Naive thymus-derived CD8-positive, alpha-beta T cell (primary cell): ENCODE measurements around the gene FAM120A. TPM values are rescaled to one million over a fixed set of nuclear protein-coding genes. Genes with fewer than 3 reads are reported as not detected.

ENCODE experiments used
- ATAC-seq, 2 donors: fragments of 150-1000 bp; cut with Tn5 transposase in 1 of 2; sonication (Bioruptor Pico), chemical (Tn5 transposase) in 1 of 2; 1 replicate in 1 of 2; 2 replicates in 1 of 2; pipeline ENCODE4 v1.10.0; 2021; ENCODE audit warnings: mild to moderate bottlenecking in 2 of 2, moderate library complexity in 2 of 2
- POLR2A ChIA-PET: fragments of 350-600 bp; sonication (Branson Sonifier 250); formaldehyde crosslinking; loops from one replicate; lab custom pipeline; 2021; ENCODE audit warnings: antibody characterized with exemption; lab: Charles Lee
- DNase-seq, 10 donors: peaks; one replicate each; pipeline versions ENCODE4 v3.0.0 to v3.0.0-alpha.2; 2020 to 2022
- H3K27ac Mint-ChIP-seq, 10 donors: one replicate each; pipeline ENCODE4 v1.8.0; 2020 to 2022; ENCODE audit warnings: mild to moderate bottlenecking in 10 of 10, mixed read lengths in 10 of 10, moderate library complexity in 4 of 10, inconsistent platforms in 1 of 10
- H3K27me3 Mint-ChIP-seq, 5 donors: one replicate each; pipeline ENCODE4 v1.8.0; 2021 to 2022; ENCODE audit warnings: mixed read lengths in 5 of 5
- H3K36me3 Mint-ChIP-seq, 3 donors: one replicate each; pipeline ENCODE4 v1.8.0; 2020 to 2022; ENCODE audit warnings: mixed read lengths in 3 of 3, mild to moderate bottlenecking in 2 of 3, inconsistent platforms in 1 of 3
- H3K4me1 Mint-ChIP-seq, 4 donors: one replicate each; pipeline ENCODE4 v1.8.0; 2021 to 2022; ENCODE audit warnings: mixed read lengths in 4 of 4
- H3K4me3 Mint-ChIP-seq, 10 donors: one replicate each; pipeline ENCODE4 v1.8.0; 2020 to 2022; ENCODE audit warnings: mild to moderate bottlenecking in 10 of 10, mixed read lengths in 10 of 10, moderate library complexity in 6 of 10, inconsistent platforms in 1 of 10
- H3K9me3 Mint-ChIP-seq, 9 donors: one replicate each; pipeline ENCODE4 v1.8.0; 2020 to 2022; ENCODE audit warnings: mixed read lengths in 9 of 9, mild to moderate bottlenecking in 3 of 9, inconsistent platforms in 1 of 9, moderate library complexity in 1 of 9
- polyA plus RNA-seq, 3 donors: library from polyadenylated mRNA; unstranded; fragments of 300-500 nt; fragmentation: Illumina TruSeq; gene quantifications; one replicate each; pipeline ENCODE4 v1.2.3, GENCODE V29; 2021
- total RNA-seq, 8 experiments: library from RNA in 2 of 8; stranded (reverse) in 2 of 8; gene quantifications; one replicate each; pipeline ENCODE4 v1.2.3 and lab custom pipeline; 2021 to 2026

Gene FAM120A
- total and polyA plus RNA-seq, 5 experiments from 2014 or later, result 7.8 to 85.4 (median 10.7) TPM

GRCh38 chr9:93546356-93546755, 94.9 kb downstream of the FAM120A start:
- POLR2A ChIA-PET, result interaction anchor here (1.7 kb wide), 1 partner anchor 20 kb away, joined by 4 read pairs; no protein-coding TSS in a partner anchor
- Mint-ChIP-seq H3K36me3 (peaks cover 0 to 75% (median 3%) of the 10 kb centered on the region in 3 donors), H3K27ac (peak overlapping the region in 2 of 10 donors; percentile 1 to 58), H3K27me3 (no peaks in the 10 kb centered on the region), H3K9me3 (no peaks in the 10 kb centered on the region), H3K4me1 (peaks cover 0 to 7% (median 3%) of the 10 kb centered on the region in 4 donors), H3K4me3 (no peak overlapping the region)
- no peak for DNase-seq
- no peak for ATAC-seq

GRCh38 chr9:93549611-93550010, 98.1 kb downstream of the FAM120A start:
- Mint-ChIP-seq H3K27me3 (no peaks in the 10 kb centered on the region), H3K4me1 (peaks cover 0 to 7% (median 3%) of the 10 kb centered on the region in 4 donors), H3K9me3 (no peaks in the 10 kb centered on the region), H3K27ac (peak overlapping the region in 5 of 10 donors; percentile 0 to 67 (median 25)), H3K4me3 (no peak overlapping the region), H3K36me3 (peaks cover 3 to 75% (median 6%) of the 10 kb centered on the region in 3 donors)
- DNase-seq (no peak), ATAC-seq (no peak)
- POLR2A ChIA-PET, result no interaction called here

- no peaks in the 10 kb centered on the region for H3K4me1 Mint-ChIP-seq
- POLR2A ChIA-PET, result no interaction called here
- H3K4me3 Mint-ChIP-seq, result no peak overlapping the region
- ATAC-seq, result no peak
- no peaks in the 10 kb centered on the region for H3K9me3 Mint-ChIP-seq
- H3K27ac Mint-ChIP-seq, result peak overlapping the region in 2 of 10 donors; percentile 6 to 35
- H3K36me3 Mint-ChIP-seq, result peaks cover 0 to 82% (median 11%) of the 10 kb centered on the region in 3 donors
- H3K27me3 Mint-ChIP-seq, result no peaks in the 10 kb centered on the region
- no peak for DNase-seq
Observed at GRCh38 chr9:93552923-93553322, 101.4 kb downstream of the FAM120A start.

DNA sequence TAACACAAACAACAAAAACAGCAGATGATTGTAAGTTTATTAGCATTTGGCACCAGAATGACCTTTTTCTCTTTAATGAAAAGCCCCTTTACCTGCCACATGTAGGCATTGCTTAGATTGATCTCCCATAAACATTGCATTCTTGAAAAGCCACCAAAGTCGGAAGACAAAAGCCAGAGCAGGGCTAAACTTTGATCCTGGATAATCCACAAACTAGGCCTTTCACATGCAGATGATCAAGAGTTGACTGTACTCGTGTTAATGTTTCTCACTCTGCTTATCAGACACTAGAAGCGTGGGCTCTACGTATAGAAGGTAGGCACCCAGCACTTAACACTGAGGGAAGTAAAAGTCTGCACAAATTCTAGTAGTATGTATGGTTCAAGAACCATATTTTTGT, 103.9 kb downstream of the FAM120A start:
- no peaks in the 10 kb centered on the region for H3K27me3 Mint-ChIP-seq
- DNase-seq (no peak), ATAC-seq (no peak)
- peaks cover 0 to 1% (median 0%) of the 10 kb centered on the region in 4 donors for H3K4me1 Mint-ChIP-seq
- POLR2A ChIA-PET, result no interaction called here
- peaks cover 0 to 86% (median 13%) of the 10 kb centered on the region in 3 donors for H3K36me3 Mint-ChIP-seq
- H3K27ac Mint-ChIP-seq, result peak overlapping the region in 2 of 10 donors; percentile 1 to 63
- no peaks in the 10 kb centered on the region for H3K9me3 Mint-ChIP-seq
- H3K4me3 Mint-ChIP-seq, result no peak overlapping the region

DNA sequence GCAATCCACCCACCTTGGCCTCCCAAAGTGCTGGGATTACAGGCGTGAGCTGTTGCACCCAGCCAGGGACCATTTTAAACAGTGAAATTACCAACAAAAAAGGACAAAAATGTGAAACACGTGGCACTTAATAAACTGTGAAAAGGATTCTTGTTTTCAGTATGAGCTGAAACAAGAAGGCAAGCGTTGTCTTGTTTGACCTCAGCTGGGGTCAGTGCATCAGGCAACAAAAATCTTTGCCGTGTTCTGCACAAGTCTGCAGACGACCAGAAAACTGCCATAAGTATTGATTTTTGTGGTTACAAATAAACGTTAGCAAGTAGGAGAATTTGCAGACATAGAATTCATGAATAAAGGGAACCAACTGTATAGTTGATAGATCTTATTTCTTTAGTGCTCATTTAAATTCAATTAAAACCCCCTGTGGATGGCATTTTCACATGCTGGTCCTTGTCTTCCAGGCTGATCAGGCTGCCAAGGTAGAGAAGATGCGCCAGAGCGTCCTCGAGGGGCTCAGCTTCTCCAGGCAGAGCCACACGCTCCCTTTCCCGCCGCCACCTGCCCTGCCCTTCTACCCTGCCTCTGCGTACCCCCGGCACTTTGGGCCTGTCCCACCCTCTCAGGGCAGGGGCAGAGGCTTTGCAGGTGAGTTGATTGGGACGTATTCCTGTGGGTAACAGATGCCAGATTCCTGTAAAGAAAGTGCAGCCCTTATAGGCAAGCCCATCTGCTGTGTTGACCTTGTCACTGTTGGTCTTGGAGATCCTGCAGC, 106.1 kb downstream of the FAM120A start:
- H3K36me3 Mint-ChIP-seq, result peaks cover 5 to 82% (median 15%) of the 10 kb centered on the region in 3 donors

DNA sequence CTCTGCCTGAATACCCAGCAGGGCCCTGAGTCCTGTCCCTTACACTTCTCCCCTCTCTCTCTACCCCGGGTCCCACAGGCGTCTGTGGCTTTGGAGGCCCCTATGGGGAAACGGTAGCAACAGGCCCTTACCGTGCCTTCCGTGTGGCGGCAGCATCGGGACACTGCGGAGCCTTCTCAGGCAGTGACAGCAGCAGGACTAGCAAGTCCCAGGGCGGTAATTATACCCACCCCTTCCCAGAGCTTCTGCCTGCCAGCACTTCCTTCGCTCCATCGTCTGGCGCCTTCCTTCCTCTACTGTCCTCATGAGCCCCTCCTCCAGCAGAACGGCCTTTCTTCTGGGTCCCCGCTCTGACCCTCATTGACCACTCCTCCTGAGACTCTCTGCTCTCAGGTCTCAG, 107.0 kb downstream of the FAM120A start:
- ATAC-seq, result no peak
- H3K36me3 Mint-ChIP-seq, result peaks cover 5 to 82% (median 21%) of the 10 kb centered on the region in 3 donors
- peaks cover 0 to 1% (median 0%) of the 10 kb centered on the region in 4 donors for H3K4me1 Mint-ChIP-seq
- no peaks in the 10 kb centered on the region for H3K27me3 Mint-ChIP-seq
- peak overlapping the region in 2 of 10 donors; percentile 52 to 76 for H3K27ac Mint-ChIP-seq
- H3K9me3 Mint-ChIP-seq, result no peaks in the 10 kb centered on the region
- no peak overlapping the region for H3K4me3 Mint-ChIP-seq
- no peak for DNase-seq
- POLR2A ChIA-PET, result no interaction called here

More for the DNA sequence above, 106.1 kb downstream of the FAM120A start:
- peaks cover 0 to 1% (median 0%) of the 10 kb centered on the region in 4 donors for H3K4me1 Mint-ChIP-seq
- H3K27me3 Mint-ChIP-seq, result no peaks in the 10 kb centered on the region
- no peak for DNase-seq
- H3K9me3 Mint-ChIP-seq, result no peaks in the 10 kb centered on the region
- POLR2A ChIA-PET, result no interaction called here
- no peak overlapping the region for H3K4me3 Mint-ChIP-seq
- ATAC-seq, result no peak
- no peak overlapping the region for H3K27ac Mint-ChIP-seq

DNA sequence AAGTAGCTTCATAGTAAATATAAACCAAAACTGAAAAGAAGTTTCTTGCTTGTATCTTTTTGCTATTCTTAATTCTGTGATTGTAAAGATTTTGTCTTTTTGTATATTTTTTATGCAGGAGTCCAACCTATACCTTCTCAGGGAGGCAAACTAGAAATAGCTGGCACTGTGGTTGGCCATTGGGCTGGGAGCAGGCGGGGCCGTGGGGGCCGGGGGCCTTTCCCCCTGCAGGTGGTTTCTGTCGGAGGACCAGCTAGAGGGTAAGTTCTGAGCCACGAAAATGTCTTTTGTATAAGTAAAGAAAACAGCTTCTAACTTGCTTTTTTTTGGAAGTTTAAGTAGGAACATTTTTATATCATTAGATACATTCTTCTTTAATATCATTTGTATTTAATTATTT, 109.5 kb downstream of the FAM120A start:
- DNase-seq, result no peak
- no peaks in the 10 kb centered on the region for H3K9me3 Mint-ChIP-seq
- no peak for ATAC-seq
- H3K27ac Mint-ChIP-seq, result peak overlapping the region in 1 of 10 donors; percentile 44
- POLR2A ChIA-PET, result no interaction called here
- H3K27me3 Mint-ChIP-seq, result no peaks in the 10 kb centered on the region
- peaks cover under 1 to 5% (median 4%) of the 10 kb centered on the region in 4 donors for H3K4me1 Mint-ChIP-seq
- H3K36me3 Mint-ChIP-seq, result peaks cover 5 to 86% (median 21%) of the 10 kb centered on the region in 3 donors
- no peak overlapping the region for H3K4me3 Mint-ChIP-seq

GRCh38 chr9:93562157-93562556, 110.7 kb downstream of the FAM120A start:
- peak overlapping the region in 1 of 10 donors; percentile 44 for H3K27ac Mint-ChIP-seq
- H3K27me3 Mint-ChIP-seq, result no peaks in the 10 kb centered on the region
- peaks cover 8 to 15% (median 9%) of the 10 kb centered on the region in 4 donors for H3K4me1 Mint-ChIP-seq
- no peaks in the 10 kb centered on the region for H3K9me3 Mint-ChIP-seq
- DNase-seq (no peak), ATAC-seq (no peak)
- peaks cover 5 to 74% (median 20%) of the 10 kb centered on the region in 3 donors for H3K36me3 Mint-ChIP-seq
- H3K4me3 Mint-ChIP-seq, result no peak overlapping the region
- POLR2A ChIA-PET, result interaction anchor here (0.8 kb wide), 1 partner anchor 12 kb away, joined by 5 read pairs; no protein-coding TSS in a partner anchor

- no peak overlapping the region for H3K4me3 Mint-ChIP-seq
Observed at GRCh38 chr9:93565089-93565488, 113.6 kb downstream of the FAM120A start.

DNA sequence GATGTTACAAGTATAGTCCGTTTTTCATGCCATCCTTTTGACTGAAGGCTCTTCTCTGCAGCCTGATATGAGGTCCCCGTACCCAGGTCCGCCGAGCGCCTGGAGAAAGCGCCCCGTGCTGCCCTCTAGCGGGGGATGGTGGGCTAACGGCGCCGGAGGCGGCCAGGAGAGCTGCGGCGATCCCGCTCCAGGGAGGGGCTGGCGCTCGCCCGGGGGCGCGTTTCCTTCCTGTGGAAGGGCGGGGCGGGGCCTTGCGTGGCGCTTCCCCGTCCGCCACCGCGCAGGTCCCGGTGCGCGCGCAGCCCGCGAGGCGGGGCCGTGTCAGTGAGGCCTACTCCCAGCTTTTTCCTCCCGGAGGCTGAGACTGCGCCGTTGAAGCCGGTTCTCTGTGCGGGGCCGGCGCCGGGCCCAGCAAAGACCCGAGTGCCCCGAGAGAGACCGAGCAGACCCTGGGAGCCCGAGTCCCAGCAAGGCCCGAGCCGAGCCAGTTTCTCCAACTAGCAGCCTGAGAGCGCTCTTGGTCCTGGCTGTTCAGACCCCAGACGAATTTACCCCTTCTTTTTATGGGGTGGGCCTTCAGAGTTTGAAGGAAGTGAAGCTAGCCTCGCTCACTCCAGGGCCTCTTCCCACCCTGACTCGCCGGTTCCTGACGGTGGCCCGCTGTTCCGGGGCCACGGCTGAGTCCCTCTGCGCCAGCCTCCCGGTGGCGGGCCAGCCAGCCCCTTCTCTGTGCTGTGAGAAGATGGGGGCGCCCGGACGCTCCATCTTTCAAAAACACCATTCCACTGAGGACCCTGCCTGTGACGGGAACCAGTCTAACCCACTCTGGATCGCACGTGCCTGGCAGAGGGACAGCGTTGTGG, 115.2 kb downstream of the FAM120A start:
- POLR2A ChIA-PET, result interaction anchor here (0.5 to 3.0 kb wide), 27 partner anchors 9 to 897 kb away, joined by 3 to 48 read pairs (median 4); partner anchors contain the start of genes CARD19, FAM120A, FAM120AOS and IPPK
- peak; percentile 96 to 100 (median 98) for DNase-seq
- ATAC-seq, result peak; percentile 90 to 96
- Mint-ChIP-seq H3K4me3 (peak overlapping the region; percentile 81 to 91 (median 88)), H3K27me3 (no peaks in the 10 kb centered on the region), H3K9me3 (peaks cover 0 to 2% (median 0%) of the 10 kb centered on the region in 9 donors), H3K36me3 (peaks cover 5 to 37% (median 19%) of the 10 kb centered on the region in 3 donors), H3K4me1 (peaks cover 15 to 32% (median 16%) of the 10 kb centered on the region in 4 donors), H3K27ac (peak overlapping the region; percentile 92 to 99 (median 96))

More at GRCh38 chr9:93565089-93565488, 113.6 kb downstream of the FAM120A start:
- peaks cover 5 to 47% (median 14%) of the 10 kb centered on the region in 3 donors for H3K36me3 Mint-ChIP-seq
- DNase-seq (no peak), ATAC-seq (no peak)
- POLR2A ChIA-PET, result interaction anchor here (1.1 to 3.0 kb wide), 2 partner anchors 11 to 895 kb away, joined by 3 to 48 read pairs; partner anchors contain the start of genes IPPK and PHF2
- H3K9me3 Mint-ChIP-seq, result no peaks in the 10 kb centered on the region
- H3K27me3 Mint-ChIP-seq, result no peaks in the 10 kb centered on the region
- H3K4me1 Mint-ChIP-seq, result peaks cover 13 to 29% (median 16%) of the 10 kb centered on the region in 4 donors
- H3K27ac Mint-ChIP-seq, result peak overlapping the region in 2 of 10 donors; percentile 9 to 29

DNA sequence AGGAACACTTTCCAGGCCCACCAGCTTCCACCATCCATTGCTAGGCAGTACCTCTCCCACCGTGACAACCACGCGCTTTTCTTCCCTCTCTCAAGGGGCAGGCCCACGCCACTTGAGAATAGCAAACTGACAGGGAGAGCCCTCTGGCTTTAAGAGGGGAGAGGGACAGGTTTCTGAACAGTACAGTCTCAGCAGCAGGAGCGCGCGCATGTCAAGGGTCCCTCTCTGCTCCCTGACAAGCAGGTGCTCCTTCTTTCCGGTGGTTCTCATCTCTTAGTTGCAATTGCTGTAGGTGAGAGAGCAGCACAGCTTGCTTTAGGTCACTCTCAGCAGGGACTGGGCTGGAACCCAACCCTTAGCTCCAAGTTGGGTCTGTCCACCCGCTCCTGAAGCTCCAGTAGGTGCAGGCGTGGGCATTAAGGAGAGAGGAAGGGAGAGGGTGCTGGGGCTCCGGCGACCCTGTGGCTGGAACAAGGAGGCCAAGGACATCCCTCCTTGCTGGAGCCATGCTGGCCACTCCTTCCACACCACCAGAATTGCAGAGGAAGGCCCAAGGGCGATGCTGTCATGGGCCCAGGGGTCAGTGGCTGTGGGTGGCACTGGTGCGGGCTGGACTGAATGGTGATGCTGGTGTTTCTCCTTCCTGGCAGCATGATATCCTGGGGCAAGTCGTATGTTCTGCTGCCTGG, 115.9 kb downstream of the FAM120A start:
- POLR2A ChIA-PET, result interaction anchor here (0.7 to 3.0 kb wide), 14 partner anchors 9 to 602 kb away, joined by 3 to 48 read pairs (median 4); partner anchors contain the start of genes CARD19, FAM120A, FAM120AOS and PHF2
- H3K4me3 Mint-ChIP-seq, result peak overlapping the region; percentile 81 to 91 (median 88)
- peaks cover 0 to 29% (median 13%) of the 10 kb centered on the region in 3 donors for H3K36me3 Mint-ChIP-seq
- H3K27ac Mint-ChIP-seq, result peak overlapping the region; percentile 92 to 99 (median 96)
- peaks cover 15 to 32% (median 16%) of the 10 kb centered on the region in 4 donors for H3K4me1 Mint-ChIP-seq
- DNase-seq (no peak), ATAC-seq (no peak)
- H3K27me3 Mint-ChIP-seq, result no peaks in the 10 kb centered on the region
- H3K9me3 Mint-ChIP-seq, result peaks cover 0 to 2% (median 0%) of the 10 kb centered on the region in 9 donors
